GM12892 (cell line): ENCODE data around the gene OARD1.

Source experiments
- POLR2A ChIP-seq: IDR thresholded peaks from 2 replicates; pipeline ENCODE4 v1.6.1; 2011; ENCODE audit warnings: low read depth, low read length, control low read depth
- POLR2AphosphoS5 ChIP-seq: IDR thresholded peaks from 2 replicates; pipeline ENCODE4 v1.6.1; 2011; ENCODE audit warnings: low read depth, low read length, control low read depth

- TF ChIP-seq POLR2A (no peak), POLR2AphosphoS5 (no peak)
Observed at GRCh38 chr6:41083072-41083471, 10.9 kb upstream of the OARD1 start.
